ENCODE data around the gene HBD.
"Not testable (repeated sequence)": the region's sequence is repeated elsewhere in the genome, so short reads cannot be mapped to it uniquely, and the experiment has no call there.

Gene HBD

DNA sequence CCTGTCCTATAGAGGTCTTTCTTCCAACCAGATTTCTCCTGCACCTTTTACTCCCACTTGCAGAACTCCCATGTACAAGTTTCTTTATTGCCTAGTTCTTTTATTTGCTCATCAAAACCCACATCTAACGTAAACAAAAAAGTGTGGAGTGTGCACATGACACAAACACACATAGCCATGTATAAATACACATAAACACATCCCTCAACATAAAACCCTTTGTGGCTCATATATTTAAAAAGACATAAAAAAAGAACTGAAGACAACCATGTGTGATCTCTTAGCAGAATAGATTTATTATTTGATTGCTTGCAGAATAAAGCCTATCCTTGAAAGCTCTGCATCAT, 18.6 kb upstream of the HBD start:
- DNase-seq: no peak

DNA sequence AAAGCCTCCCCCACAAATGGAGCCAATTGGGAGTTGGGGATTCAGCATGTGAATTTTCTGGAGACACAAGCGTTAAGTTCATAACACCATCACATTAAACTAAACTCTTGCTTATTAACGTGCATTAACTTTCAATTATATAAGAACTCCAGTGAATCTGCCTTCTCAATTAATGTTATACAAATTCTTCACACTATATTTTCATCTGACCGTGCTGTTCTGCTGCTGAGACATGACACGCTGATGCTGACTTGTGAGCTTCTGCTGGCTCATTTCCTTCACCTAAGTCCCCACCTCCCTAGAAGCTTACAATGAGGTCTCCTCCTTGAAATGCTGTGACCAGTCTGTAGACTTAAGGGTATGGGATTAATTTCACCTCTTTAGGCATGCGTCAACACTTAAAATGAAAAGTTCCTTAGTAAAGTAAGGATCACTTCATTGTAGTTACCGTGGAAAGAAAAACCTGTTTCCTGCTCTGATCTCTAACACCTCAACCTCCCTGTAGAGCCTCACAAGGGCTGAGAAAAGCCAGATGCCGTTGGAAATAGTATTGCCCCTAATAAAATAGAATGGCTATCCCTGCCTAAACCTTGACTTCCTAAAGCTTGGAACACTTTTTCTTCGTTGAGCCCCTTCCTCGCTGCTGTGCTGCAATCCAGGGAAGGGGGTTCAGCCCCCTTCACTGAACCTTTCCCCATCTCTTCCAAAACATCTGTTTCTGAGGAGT, 18.1 kb upstream of the HBD start:
- DNase-seq: no peak

DNA sequence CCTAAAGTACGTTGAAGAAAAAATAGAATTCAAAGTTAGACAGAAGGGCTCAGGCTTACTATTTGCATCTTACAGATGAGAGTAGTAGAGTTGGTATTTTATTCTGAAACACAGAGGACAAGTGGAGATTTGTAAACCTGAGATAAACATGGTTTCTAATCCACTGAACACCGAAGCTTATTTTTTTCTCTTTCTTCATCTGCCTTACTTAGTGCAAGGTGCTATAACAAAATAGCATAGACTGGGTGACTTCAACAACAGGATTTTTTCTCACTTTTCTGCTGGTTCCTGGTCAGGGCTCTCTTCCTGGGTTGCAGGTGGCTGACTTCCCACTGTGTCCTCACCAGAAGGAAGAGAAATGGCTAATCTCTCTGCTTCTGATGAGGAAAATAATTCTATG, 17.5 kb upstream of the HBD start:
- no peak for DNase-seq

DNA sequence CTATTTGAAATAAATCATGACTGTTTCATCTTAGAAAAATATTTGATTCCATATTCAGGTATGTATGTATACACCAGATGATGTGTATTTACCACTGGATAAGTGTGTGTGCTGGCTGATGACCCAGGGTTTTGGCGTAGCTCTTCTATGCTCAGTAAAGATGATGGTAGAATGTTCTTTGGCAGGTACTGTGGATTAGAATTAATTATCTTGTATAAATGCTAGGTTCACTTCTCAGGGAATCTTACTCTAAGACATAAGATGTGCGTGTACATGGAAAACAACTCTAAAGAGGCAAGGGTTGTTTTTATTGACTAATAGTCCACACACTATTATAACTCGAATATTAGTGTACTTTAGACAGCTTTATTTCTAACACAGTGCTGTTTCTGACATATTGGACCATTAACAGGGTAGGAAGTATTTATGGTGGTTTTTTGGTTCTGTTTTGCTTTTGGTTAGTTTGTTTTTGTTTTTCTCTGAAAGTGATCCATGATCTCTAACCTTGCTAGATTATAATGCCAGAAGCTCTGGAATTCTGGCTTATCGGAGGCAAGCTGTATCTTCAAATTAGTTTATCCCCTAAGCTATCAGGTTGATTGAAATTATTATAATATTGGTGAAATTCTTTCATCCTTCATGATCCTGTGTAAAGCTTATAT, 16.4 kb upstream of the HBD start:
- DNase-seq: no peak

DNA sequence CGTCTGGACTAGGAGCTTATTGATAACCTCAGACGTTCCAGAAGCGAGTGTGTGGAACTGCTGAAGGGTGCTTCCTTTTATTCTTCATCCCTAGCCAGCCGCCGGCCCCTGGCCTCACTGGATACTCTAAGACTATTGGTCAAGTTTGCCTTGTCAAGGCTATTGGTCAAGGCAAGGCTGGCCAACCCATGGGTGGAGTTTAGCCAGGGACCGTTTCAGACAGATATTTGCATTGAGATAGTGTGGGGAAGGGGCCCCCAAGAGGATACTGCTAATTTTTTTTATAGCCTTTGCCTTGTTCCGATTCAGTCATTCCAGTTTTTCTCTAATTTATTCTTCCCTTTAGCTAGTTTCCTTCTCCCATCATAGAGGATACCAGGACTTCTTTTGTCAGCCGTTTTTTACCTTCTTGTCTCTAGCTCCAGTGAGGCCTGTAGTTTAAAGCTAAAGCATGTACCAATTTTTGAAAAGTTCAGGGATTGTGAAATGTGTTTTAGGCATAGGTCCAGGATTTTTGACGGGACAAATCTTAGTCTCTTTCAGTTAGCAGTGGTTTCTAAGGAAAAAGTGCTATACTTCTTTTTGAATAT, 15.6 kb upstream of the HBD start, which contains the start of gene HBG1:
TSS of gene HBG1 (minus strand) at position 51 of the 590 bp plus-strand sequence. CDS start 53 bp downstream, outside the sequence.
- not testable (repeated sequence) for DNase-seq

DNA sequence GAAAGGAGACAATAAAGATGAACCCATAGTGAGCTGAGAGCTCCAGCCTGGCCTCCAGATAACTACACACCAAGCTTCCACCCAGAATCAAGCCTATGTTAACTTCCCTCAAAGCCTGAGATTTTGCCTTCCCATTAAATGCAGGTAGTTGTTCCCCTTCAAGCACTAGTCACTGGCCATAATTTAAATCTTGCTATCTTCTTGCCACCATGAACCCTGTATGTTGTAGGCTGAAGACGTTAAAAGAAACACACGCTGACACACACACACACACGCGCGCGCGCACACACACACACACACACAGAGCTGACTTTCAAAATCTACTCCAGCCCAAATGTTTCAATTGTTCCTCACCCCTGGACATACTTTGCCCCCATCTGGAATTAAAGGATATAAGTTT, 14.2 kb upstream of the HBD start:
- not testable (repeated sequence) for DNase-seq

DNA sequence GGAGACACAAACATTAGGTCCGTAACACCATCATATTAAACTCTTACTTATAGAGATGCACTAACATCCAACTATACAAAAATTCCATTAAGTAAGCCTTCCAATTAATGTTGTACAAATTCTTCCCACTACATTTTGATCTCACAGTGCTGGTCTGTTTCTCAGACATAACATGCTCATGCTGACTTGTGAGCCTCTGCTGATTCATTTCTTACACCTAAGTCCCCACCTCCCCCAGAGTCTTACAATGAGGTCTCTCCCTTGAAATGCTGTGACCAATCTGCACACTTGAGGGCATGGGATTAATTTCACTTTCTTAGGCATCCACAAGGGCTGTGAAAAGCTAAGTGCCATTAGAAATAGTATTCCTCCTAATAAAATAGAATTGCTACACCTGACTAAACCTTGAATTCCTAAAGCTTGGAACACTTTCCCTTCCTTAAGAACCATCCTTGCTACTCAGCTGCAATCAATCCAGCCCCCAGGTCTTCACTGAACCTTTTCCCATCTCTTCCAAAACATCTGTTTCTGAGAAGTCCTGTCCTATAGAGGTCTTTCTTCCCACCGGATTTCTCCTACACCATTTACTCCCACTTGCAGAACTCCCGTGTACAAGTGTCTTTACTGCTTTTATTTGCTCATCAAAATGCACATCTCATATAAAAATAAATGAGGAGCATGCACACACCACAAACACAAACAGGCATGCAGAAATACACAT, 13.3 kb upstream of the HBD start:
- no peak for DNase-seq

DNA sequence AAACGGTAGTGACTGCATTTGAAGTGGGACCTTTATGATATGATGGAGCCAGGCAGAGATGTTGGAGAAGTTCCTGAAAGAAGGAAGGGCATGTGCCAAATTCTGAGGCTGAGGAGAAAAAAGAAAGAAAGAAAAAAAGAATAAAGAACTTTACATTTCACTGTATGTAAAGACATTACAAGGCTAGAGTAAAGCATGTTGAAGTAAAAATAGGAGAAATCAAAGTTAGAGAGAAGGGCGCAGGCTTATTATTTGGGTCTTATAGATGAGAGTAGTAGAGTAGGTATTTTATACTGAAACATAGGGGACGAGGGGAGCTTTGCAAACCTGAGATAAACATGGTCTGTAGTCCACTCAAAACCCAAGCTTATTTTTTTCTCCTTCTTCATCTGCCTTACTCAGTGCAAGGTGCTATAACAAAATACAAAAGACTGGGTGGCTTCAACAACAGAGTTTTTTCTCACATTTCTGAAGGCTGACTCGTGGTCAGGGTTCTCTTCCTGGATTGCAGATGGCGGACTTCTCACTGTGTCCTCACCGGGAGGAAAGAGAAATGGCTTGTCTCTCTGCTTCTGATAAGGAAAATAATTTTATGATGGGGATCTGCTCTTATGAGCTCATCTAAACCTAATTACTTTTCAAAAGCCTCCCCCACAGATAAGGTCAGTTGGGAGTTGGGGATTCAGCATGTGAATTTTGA, 12.6 kb upstream of the HBD start:
- DNase-seq: no peak

DNA sequence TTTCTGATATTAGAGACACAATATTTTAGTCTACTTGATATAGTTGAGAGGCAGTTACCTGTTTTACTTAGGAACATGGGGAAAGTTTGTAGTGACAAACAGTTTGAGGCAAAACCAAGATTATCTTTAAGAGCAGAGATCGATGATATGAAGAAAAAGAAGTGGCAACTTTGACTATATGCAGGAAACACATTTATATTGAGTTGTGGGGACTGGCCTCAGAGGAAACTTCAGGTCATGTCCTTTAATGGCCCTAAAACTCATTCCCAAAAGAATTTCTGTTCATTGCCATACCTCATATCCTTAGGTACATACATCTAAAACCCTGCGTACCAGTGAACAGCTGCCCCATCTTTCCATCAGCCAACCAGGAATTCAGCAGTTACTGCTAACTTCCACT, 10.9 kb upstream of the HBD start:
- no peak for DNase-seq

DNA sequence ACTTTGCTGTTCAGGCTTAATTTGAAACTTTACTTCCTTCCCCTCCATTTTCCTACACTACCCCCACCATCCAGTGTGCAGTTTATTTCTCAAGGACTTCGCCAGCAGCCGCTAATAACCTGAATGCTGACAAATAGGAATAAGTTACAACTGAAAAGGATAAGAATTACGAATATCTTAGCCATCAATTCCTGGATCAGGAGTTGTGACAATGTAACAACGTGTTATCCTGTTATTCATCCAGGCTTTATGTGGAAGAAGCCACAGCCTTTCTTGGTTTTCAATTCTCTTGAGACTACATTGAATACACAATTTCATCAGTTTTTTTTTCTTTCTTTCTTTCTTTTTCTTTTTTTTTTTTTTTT, 9.5 kb upstream of the HBD start:
- no peak for DNase-seq

DNA sequence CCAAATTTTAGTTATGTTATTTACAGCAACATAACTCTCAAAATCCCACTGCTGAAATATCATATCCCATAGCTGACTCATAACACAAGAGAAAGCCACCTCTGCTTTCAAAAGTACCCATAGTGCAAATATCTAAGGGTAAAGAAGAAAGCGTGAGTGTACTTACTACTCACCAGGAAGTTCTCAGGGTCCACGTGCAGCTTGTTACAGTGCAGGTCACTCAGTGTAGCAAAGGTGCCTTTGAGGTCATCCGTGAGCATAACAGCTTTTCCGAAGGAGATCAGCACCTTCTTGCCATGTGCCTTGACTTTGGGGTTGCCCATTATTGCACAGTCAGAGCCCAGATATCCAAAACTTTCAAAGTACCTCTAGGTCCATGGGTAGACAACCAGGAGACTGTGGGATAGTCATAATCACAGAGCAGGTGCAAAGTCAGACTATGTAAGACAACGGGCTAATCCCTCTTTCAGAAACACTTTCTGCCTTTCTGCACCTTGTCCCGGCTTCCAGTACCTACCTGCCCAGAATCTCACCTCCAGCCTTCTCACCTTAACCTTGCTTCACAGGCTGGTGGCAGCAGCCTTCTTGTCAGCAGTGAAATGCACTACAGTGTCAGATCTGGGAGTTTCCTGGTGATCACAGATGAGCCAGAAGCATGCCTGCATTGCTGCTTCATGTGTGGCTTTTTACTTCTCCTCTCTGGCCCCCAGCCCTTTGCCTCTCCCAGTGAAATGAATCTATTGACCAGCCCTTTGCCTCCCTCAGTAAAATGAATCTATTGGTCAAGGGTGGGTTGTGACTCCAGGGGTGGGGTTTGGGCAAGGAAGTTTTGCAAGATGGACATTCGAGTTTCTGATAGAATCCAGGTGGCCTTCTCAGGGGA, 8.9 kb upstream of the HBD start:
- no peak for DNase-seq

DNA sequence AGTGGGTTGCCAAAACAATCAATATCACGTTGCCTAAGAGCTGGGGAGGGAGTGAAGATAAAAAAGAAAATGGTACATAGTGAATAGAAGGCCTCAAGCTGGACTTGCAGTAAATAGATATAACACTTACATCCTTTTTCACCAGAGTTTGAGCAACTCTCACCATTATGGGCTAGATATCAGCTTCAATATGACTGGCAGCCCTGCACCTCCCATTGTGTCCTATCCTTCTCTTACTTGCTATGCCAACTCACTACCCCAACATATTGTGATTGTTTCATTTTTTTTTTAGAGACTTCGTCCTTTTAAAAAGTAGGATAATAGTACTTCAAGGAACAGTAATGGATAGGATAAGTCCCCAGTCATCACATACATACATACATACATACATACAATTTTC, 7.9 kb upstream of the HBD start:
- no peak for DNase-seq

DNA sequence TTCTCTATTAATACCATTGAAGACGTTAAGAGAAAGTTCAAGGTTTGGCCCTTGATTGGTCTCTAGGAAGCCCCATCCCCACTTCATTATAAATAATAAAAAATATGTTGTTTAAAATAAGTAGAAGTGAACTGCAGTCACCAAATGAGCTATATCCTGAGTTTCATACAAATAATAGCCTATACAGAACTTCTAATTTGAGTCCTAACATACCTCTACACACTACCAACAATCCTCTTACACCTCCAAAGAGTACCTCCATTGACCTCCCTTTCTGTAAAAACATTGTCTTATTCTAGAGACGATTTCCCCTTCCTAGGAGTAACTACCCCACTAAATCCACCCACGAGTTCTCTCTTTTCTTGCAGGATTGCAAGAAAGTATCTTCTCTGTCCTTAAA, 7.2 kb upstream of the HBD start:
- DNase-seq: no peak

DNA sequence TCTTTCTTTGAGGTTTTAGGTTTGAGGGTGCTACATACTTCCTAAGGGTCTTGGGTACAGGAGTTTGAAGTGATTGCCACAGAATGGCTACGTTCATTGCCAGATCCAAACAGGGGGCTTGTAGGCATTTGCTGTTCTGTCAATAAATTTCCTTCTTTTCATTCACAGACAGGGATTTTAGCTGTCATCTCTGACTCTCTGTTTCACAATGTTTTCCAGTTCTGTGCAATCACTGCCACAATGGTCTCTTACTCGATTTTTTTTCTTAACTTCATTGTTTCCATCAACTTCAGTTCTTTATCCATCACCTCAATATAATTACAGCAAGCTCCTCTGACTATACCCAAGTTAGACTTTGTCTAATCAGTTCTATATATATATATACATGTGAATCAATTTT, 6.2 kb upstream of the HBD start:
- no peak for DNase-seq

DNA sequence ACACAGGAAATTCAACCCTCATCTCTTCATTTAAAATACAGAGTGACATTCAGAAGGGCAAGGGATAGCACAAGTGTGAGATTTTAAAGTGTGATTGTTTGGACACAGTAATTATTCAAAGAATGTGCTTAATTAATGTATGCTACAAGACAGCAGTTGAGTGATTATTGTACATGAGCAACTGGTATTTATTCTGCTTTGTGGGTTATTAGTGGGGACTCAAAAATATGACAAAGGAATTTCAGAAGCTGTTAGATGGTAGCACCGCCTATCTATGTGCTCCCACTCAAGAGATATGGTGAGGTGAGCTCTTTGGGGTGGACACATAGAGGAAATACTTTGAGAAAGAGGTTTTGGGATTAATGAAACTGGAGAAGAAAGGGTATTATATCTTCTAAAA, 5.8 kb upstream of the HBD start:
- no peak for DNase-seq

DNA sequence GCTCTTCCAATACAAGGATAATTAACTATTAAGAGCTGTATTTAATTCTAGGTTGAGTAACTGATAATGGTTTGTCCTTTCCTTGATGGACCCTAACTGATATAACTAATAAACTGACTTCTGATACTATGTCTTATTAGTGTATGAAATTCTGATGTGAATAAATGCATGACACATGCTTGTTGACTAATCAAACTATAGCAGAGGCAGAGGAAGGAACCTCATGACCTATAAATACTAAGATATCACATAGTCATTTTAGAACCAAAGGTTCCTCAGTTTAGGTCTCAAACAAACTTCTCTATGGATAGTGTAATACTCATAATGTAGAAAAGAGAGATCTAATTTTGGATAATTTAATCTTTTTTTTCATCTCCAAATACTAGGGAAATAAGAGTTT, 4.8 kb upstream of the HBD start:
- DNase-seq: no peak

DNA sequence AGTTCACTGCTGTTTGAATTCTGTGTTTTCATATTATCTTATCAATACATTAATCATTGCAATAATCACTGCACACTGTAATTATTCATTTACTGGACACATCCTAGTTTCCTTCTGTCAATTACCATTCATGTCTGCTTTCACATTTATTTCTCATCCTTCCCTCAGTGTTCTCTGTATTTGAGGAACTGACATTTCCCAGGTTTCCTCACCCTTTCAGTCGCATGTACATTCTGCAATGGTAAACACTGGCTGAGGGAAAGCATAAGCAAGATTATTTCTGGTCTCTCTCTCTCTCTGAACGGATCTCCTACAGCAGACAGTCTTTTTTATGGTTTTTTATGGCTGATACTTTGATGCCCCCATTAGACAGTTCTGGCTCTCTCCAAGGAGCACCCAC, 4.2 kb upstream of the HBD start:
- no peak for DNase-seq

DNA sequence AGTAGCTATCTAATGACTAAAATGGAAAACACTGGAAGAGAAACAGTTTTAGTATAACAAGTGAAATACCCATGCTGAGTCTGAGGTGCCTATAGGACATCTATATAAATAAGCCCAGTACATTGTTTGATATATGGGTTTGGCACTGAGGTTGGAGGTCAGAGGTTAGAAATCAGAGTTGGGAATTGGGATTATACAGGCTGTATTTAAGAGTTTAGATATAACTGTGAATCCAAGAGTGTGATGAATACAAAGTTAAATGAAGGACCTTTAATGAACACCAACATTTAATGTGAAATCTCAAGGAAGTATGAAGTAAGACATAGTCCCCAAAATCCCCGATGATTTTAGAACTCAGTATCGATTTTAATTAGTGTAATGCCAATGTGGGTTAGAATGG, 3.1 kb upstream of the HBD start:
- no peak for DNase-seq

DNA sequence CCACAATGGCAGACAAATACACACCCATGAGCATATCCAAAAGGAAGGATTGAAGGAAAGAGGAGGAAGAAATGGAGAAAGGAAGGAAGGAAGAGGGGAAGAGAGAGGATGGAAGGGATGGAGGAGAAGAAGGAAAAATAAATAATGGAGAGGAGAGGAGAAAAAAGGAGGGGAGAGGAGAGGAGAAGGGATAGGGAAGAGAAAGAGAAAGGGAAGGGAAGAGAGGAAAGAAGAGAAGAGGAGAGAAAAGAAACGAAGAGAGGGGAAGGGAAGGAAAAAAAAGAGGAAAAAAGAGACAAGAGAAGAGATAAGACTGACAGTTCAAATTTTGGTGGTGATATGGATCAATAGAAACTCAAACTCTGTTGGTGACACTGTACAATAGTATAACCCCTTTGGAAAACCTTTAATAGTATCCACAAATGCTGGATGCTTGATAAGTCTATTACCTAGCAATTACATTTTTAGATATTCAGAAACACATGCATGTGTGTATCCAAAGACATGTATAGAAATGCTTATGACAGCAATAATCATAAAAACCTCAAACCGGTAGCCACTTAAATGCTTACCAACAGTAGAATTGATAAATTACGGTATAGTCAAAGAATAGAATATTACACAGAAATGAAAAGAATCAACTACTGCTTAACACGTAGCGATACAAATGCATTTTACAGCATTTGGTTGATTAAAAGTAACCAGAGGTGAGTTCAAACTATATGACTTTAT, 1.2 kb upstream of the HBD start:
- DNase-seq: no peak

DNA sequence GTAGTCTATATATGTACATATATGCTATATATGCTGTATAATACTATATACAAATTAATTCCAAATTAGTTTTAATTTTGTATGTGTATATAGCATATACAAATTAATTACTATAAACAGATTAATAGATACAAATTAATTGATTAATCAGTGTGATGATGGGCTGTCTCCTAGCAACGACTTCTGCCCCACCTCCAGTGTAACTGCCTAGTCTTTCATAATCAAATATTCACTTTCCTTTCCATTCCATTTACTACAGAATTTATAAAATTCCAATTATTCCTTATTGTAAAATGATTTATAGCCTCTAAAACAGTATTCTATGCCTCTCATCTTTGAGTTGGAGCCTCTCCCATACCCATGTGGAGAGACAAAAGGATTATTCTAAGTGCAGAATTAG, 976 bp downstream of the HBD start:
- DNase-seq: no peak

DNA sequence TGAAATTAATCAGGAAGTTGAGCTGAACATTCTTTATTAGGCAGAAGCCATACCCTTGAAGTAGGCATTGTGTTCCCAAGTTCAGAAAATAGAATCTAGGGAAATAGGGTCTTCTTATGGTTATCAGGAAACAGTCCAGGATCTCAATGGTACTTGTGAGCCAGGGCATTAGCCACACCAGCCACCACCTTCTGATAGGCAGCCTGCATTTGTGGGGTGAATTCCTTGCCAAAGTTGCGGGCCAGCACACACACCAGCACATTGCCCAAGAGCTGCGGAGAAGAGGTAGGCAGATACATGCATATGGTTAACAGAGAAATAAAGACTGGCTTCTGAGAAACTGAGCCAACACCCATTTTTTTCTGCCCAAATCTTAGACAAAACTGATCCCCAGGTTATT, 1.5 kb downstream of the HBD start:
- DNase-seq: no peak

DNA sequence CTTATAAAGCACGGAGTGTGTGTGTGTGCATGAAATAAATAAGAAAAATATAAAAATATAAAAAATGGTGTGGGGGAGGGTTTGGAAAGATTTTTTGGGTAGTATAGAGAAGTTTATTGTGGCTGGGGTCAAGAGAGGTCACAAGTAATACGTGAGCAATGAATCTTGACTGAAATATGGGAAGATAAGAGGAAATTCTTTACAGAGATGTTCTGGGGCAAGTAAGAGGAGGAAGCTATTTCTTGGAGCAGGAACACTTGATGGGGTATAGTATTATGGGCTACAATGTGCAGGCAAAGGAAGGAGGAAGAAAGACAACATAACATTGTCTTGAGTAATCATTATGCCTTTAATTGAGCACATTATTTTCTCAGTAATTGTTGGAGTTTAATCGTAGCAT, 2.1 kb downstream of the HBD start:
- DNase-seq: no peak

Measured in stimulated activated CD4-positive, alpha-beta T cell treated with anti-CD3 and anti-CD28 coated beads, Interleukin-15, amount 100 ng/mL, for 24 hours (primary cell).